Activated CD4-positive, alpha-beta T cell treated with anti-CD3 and anti-CD28 coated beads, Interleukin-2, amount 10 ng/mL, durations not matched to agents 7 days and 5 days (primary cell): Measurements from ENCODE around the gene TMEM114. TPM values are rescaled to one million over a fixed set of nuclear protein-coding genes. Genes with fewer than 3 reads are reported as not detected.
A peak's percentile ranks its signal among the peaks of the same experiment; 100 is the strongest.

Experiments
- CTCF ChIA-PET: fragments of 350-600 bp; sonication (Branson Sonifier 250); formaldehyde crosslinking; loops from one replicate; lab custom pipeline; 2021; ENCODE audit warnings: antibody characterized with exemption; lab: Charles Lee
- POLR2A ChIA-PET: fragments of 350-600 bp; sonication (Branson Sonifier 250); formaldehyde crosslinking; loops from one replicate; lab custom pipeline; 2021; ENCODE audit warnings: antibody characterized with exemption; lab: Charles Lee
- DNase-seq: peaks from one replicate; pipeline ENCODE4 v3.0.0-alpha.2; 2020
- H3K27ac Mint-ChIP-seq: one replicate; pipeline ENCODE4 v1.8.0; 2021; ENCODE audit warnings: mild to moderate bottlenecking, moderate library complexity, mixed read lengths
- H3K27me3 Mint-ChIP-seq: one replicate; pipeline ENCODE4 v1.8.0; 2021; ENCODE audit warnings: mixed read lengths
- H3K36me3 Mint-ChIP-seq: one replicate; pipeline ENCODE4 v1.8.0; 2021; ENCODE audit warnings: low read depth, mixed read lengths
- H3K4me1 Mint-ChIP-seq: one replicate; pipeline ENCODE4 v1.8.0; 2021; ENCODE audit warnings: mixed read lengths
- H3K4me3 Mint-ChIP-seq: one replicate; pipeline ENCODE4 v1.8.0; 2021; ENCODE audit warnings: mild to moderate bottlenecking, moderate library complexity, mixed read lengths
- H3K9me3 Mint-ChIP-seq: one replicate; pipeline ENCODE4 v1.8.0; 2021; ENCODE audit warnings: mixed read lengths
- total RNA-seq, 2 experiments: library from RNA; stranded (reverse); gene quantifications; one replicate each; pipeline ENCODE4 v1.2.3, GENCODE V29; 2021

Gene TMEM114
- total RNA-seq, 2 experiments from 2014 or later: not detected

DNA sequence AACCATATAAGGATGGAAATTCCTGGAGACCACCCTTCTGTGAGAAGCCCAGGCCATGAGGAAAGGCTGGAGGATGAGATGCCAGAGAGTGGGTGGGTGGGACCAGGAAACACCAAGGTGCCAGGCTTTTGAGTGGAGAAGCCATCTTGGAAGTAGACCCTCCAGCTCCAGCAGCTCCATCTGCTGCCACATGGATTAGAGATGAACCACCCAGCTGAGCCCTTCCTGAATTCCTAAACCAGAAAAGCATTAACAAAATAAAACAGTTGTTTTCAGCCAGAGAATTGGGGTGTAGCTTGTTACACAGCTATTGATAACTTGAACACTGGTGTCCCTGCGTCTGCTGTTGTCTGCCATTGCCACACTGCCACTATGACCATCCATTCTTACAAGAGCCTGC lies 6.3 kb upstream of the TMEM114 start:
- Mint-ChIP-seq H3K36me3 (no peaks in the 10 kb centered on the region), H3K9me3 (no peaks in the 10 kb centered on the region), H3K4me1 (no peaks in the 10 kb centered on the region), H3K27ac (no peak overlapping the region), H3K4me3 (no peak overlapping the region), H3K27me3 (no peaks in the 10 kb centered on the region)
- ChIA-PET POLR2A (no interaction called here), CTCF (interaction anchor here (0.6 to 1.4 kb wide), 3 partner anchors 13 to 197 kb away, joined by 3 to 4 read pairs (median 3); partner anchors contain the start of gene METTL22)
- DNase-seq: no peak

DNA sequence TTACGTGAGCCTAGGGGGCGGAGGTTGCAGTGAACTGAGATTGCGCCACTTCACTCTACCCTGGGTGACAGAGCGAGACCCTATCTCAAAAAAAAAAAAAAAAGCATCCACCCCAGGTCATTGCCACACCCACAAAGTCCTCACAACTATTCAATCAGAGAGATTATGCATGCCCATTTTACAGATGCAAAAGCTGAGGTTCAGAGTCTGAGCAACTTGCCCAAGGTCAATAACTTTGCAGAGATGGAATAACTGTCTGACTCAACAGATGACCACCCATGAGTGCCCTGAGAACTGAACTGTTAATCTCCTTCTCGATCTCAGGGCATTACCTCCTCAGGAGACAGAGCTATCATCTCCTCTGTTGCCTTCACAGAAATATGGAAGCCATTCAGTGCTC lies 5.5 kb upstream of the TMEM114 start:
- Mint-ChIP-seq H3K27ac (no peak overlapping the region), H3K27me3 (no peaks in the 10 kb centered on the region), H3K4me3 (no peak overlapping the region), H3K4me1 (no peaks in the 10 kb centered on the region), H3K9me3 (no peaks in the 10 kb centered on the region), H3K36me3 (no peaks in the 10 kb centered on the region)
- POLR2A ChIA-PET: no interaction called here
- DNase-seq: no peak
- CTCF ChIA-PET: no interaction called here

DNA sequence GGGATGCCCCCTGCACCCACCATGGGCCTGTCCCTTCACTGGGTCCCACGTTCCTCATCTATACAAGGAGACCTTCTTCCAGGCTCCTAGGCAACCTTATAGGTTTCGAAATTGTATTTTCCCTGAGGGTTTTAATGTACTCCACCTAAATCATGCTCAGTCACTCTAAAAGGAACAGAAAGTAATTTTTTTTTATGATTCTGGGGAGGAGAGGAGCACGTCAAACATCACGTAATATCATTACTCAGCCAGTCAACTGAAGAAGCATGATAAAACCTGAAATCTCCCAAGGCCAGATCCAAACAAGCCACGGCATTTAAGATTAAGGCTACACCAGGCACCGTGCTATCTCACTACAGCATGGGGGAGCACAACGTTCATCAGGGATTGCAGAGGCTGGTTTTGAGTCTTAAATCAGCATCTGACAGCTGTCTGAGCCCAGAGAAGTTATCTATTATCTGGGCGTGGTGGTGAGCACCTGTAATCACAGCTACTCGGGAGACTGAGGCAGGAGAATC lies 3.9 kb upstream of the TMEM114 start:
- no peak for DNase-seq
- POLR2A ChIA-PET: no interaction called here
- H3K27ac Mint-ChIP-seq: no peak overlapping the region
- H3K4me1 Mint-ChIP-seq: no peaks in the 10 kb centered on the region
- H3K27me3 Mint-ChIP-seq: peaks cover 8% of the 10 kb centered on the region
- no peak overlapping the region for H3K4me3 Mint-ChIP-seq
- CTCF ChIA-PET: interaction anchor here (0.6 kb wide), 1 partner anchor 231 kb away, joined by 4 read pairs; no protein-coding TSS in a partner anchor
- H3K36me3 Mint-ChIP-seq: peaks cover 2% of the 10 kb centered on the region
- no peaks in the 10 kb centered on the region for H3K9me3 Mint-ChIP-seq

DNA sequence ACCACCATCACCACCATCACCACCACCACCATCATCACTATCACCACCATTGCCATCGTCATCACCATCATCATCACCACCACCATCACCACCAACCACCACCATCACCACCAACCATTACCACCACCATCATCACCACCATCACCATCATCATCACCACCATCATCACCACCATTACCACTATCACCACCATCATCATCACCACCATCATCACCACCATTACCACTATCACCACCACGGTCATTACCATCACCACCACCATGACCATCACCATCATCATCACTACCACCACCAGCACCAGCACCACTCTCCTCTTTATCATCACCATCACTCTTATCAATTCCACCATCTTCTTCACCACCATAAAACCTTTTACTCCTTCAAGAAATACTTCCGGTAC lies 1.1 kb upstream of the TMEM114 start:
- H3K27me3 Mint-ChIP-seq: peaks cover 30% of the 10 kb centered on the region
- ChIA-PET POLR2A (no interaction called here), CTCF (no interaction called here)
- no peak overlapping the region for H3K4me3 Mint-ChIP-seq
- H3K4me1 Mint-ChIP-seq: no peaks in the 10 kb centered on the region
- no peak for DNase-seq
- no peaks in the 10 kb centered on the region for H3K9me3 Mint-ChIP-seq
- H3K36me3 Mint-ChIP-seq: peaks cover 2% of the 10 kb centered on the region
- no peak overlapping the region for H3K27ac Mint-ChIP-seq

DNA sequence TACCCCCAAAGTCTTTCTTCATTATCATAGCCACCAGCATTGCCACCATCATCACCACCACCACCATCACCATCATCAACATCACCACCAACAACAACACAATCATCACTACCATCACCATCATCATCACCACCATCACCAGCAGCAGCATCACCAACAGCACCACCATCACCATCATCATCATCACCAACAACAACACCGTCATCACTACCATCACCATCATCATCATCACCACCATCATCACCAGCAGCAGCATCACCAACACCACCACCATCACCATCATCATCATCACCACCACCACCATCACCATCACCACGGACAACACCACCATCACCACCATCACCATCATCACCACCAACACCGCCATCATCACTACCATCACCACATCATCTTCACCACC lies 500 bp upstream of the TMEM114 start:
- H3K27me3 Mint-ChIP-seq: peaks cover 33% of the 10 kb centered on the region
- peaks cover 2% of the 10 kb centered on the region for H3K36me3 Mint-ChIP-seq
- no peak for DNase-seq
- H3K4me3 Mint-ChIP-seq: no peak overlapping the region
- POLR2A ChIA-PET: no interaction called here
- CTCF ChIA-PET: no interaction called here
- no peaks in the 10 kb centered on the region for H3K4me1 Mint-ChIP-seq
- no peaks in the 10 kb centered on the region for H3K9me3 Mint-ChIP-seq
- no peak overlapping the region for H3K27ac Mint-ChIP-seq

DNA sequence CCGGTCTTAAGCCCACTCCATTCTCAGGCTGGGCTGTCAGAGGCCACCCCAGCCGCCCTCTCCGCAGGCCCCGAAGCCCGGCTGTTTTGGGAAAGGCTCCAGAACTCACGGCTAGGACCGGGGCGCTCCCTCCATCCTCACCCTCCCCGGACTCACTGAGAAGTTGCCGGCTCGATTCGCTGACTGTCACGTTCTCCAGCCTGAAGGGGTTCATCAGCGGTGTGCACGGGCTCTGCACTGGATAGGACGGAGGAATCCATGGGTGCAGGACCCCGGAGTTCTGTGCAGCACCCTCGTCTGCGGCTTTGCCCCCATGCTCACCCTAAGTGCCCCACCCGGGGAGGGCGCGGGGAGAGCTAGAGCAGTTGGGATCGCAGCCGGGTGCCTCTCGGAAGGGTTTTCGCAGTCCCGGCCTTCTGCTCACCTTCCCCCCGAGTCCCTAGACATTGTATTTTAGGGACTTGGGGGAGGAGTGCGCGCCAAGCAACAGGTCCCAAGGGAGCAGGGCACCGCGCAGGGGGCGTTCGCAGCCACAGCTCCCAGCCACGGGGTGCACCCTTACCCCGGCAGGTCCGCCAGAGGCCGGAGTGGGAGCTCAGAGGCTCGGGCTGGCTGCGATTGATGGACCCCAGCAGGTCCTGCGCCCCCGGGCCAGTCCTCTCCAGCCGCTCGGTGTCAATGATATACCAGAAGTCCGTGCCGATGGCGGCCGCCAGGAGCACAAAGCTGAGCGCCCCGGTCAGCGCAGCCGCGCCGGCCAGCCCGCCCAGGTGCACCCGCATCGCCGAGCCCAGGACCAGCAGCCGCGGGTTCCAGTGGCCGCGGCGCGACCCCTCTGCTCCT lies 1.0 kb downstream of the TMEM114 start:
- DNase-seq: no peak
- ChIA-PET CTCF (interaction anchor here (0.7 kb wide), 1 partner anchor 10 kb away, joined by 3 read pairs; no protein-coding TSS in a partner anchor), POLR2A (no interaction called here)
- no peaks in the 10 kb centered on the region for H3K9me3 Mint-ChIP-seq
- no peak overlapping the region for H3K27ac Mint-ChIP-seq
- no peaks in the 10 kb centered on the region for H3K4me1 Mint-ChIP-seq
- H3K36me3 Mint-ChIP-seq: peaks cover 2% of the 10 kb centered on the region
- H3K27me3 Mint-ChIP-seq: peaks cover 33% of the 10 kb centered on the region
- H3K4me3 Mint-ChIP-seq: no peak overlapping the region

DNA sequence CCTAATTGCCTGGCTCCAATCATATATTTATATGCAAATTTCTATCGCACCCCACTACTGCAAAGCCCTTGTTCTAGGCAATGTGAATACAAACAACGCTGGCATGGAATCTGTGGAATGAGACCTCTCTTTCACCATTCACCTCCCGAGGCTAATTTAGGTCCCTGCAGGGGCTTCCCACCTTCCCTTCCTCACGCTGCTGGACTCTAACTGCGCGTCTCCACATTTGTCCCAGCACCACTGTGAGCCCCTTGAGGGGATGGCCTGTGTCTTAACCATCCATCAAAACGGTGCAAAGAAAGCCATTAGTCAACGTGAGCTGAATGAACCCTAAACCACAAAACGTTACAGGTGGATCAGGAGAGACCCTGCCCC lies 1.6 kb downstream of the TMEM114 start:
- Mint-ChIP-seq H3K27me3 (peaks cover 33% of the 10 kb centered on the region), H3K36me3 (peaks cover 2% of the 10 kb centered on the region), H3K4me3 (no peak overlapping the region), H3K9me3 (no peaks in the 10 kb centered on the region), H3K27ac (no peak overlapping the region), H3K4me1 (no peaks in the 10 kb centered on the region)
- ChIA-PET CTCF (no interaction called here), POLR2A (no interaction called here)
- DNase-seq: no peak

DNA sequence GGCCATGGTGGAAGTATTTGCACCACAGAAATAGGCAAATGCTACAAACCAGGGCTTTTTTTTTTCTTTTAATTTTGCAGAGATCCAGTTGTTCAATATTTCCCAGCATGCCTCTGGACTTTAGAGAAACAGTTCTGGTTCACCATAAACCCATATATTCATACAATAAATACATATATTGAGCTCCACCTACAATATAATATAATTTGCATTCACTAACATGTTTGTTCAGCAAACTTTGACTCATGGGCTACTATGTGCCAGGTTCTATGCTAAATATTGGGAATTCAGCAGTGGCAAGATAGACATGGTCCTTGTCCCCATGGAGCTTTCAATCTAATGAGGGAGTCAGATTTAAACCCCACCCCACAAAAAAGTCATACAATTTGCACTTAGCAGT lies 3.2 kb downstream of the TMEM114 start:
- Mint-ChIP-seq H3K4me3 (no peak overlapping the region), H3K27ac (no peak overlapping the region), H3K9me3 (no peaks in the 10 kb centered on the region), H3K36me3 (peaks cover 2% of the 10 kb centered on the region), H3K4me1 (no peaks in the 10 kb centered on the region), H3K27me3 (peaks cover 33% of the 10 kb centered on the region)
- ChIA-PET POLR2A (no interaction called here), CTCF (no interaction called here)
- no peak for DNase-seq

DNA sequence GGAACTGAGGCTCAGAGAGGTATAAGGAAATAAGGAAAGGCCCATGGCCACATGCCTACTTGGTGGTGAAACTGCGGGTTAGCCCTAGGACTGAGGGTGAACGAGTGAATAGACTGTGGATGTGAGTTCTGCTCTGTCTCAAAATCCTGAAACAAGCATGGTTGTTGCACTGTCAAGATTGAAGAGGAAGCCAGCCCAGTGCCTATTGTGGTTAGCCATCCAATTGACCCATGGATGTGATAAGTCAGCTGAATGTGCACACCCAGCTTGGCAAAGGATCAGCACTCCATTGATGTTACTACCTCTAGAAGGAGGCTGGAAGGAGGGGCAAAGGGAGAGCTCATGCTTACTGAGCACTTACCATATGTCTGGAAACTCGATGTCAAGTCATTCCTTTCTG lies 4.5 kb downstream of the TMEM114 start:
- no peak overlapping the region for H3K4me3 Mint-ChIP-seq
- POLR2A ChIA-PET: no interaction called here

DNA sequence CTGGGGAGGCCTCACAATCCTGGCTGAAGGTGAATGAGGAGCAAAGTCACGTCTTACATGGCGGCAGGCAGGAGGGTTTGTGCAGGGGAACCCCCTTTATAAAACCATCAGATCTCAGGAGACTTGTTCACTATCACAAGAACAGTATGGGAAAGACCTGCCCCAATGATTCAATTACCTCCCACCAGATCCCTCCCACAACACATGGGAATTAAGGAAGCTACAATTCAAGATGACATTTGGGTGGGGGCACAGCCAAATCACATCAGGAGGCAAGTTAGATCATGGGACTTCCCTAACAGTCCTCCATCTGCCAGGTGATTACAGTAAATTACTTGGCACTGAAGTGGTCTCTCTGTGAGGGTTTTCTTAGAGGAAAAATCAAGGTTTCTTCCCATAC lies 5.3 kb downstream of the TMEM114 start:
- peaks cover 2% of the 10 kb centered on the region for H3K36me3 Mint-ChIP-seq
- CTCF ChIA-PET: no interaction called here
- DNase-seq: no peak
- peaks cover 3% of the 10 kb centered on the region for H3K4me1 Mint-ChIP-seq
- H3K27me3 Mint-ChIP-seq: peaks cover 31% of the 10 kb centered on the region
- no peak overlapping the region for H3K4me3 Mint-ChIP-seq
- no peak overlapping the region for H3K27ac Mint-ChIP-seq
- POLR2A ChIA-PET: no interaction called here
- H3K9me3 Mint-ChIP-seq: no peaks in the 10 kb centered on the region

More for the DNA sequence above, 4.5 kb downstream of the TMEM114 start:
- Mint-ChIP-seq H3K4me1 (peaks cover 3% of the 10 kb centered on the region), H3K36me3 (peaks cover 2% of the 10 kb centered on the region), H3K27me3 (peaks cover 35% of the 10 kb centered on the region), H3K27ac (no peak overlapping the region), H3K9me3 (no peaks in the 10 kb centered on the region)
- DNase-seq: no peak
- CTCF ChIA-PET: no interaction called here

DNA sequence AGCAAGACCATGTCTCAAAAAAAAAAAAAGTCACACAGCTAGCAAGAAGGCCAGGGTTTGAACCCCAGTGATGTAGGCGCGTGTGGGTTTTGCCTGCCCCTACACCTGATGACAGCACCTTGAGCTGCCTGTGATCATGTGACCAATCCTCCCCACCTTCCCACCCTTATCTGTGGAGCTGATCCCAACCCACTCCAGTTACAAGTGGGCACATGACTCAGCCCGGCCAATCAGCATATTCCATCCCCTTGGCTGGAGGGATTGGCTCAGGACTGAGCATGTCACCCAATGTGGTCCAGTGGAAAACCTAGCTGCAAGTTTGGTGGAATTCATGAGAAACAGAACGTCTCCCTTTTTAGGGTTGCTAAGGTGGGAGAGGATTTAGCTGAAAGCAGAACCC lies 6.6 kb downstream of the TMEM114 start:
- CTCF ChIA-PET: interaction anchor here (0.6 to 1.4 kb wide), 3 partner anchors 13 to 297 kb away, joined by 3 to 4 read pairs (median 3); no protein-coding TSS in a partner anchor
- no peaks in the 10 kb centered on the region for H3K36me3 Mint-ChIP-seq

DNA sequence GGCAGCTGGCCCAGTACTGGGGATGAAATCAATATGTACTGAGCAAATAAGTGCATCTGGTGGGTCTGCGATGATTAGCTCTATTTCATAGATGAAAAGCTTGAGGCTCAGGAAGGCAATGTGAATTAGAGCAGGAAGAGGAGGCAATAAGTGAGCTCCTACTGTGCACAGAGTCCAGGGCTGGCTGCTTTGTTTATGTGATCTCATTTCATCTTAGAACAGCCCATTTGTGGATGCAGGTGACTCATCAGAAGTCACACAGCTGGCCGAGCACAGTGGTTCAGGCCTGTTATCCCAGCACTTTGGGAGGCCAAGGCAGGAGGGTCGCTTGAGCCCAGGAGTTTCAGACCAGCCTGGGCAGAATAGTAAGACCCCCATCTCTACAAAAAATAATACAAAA lies 7.1 kb downstream of the TMEM114 start:
- H3K36me3 Mint-ChIP-seq: no peaks in the 10 kb centered on the region
- CTCF ChIA-PET: interaction anchor here (0.6 to 1.4 kb wide), 4 partner anchors 14 to 297 kb away, joined by 3 to 4 read pairs (median 3); no protein-coding TSS in a partner anchor

More for the DNA sequence above, 6.6 kb downstream of the TMEM114 start:
- no peak for DNase-seq
- H3K4me3 Mint-ChIP-seq: no peak overlapping the region
- H3K4me1 Mint-ChIP-seq: peaks cover 3% of the 10 kb centered on the region
- H3K27ac Mint-ChIP-seq: no peak overlapping the region
- H3K27me3 Mint-ChIP-seq: peaks cover 22% of the 10 kb centered on the region
- H3K9me3 Mint-ChIP-seq: no peaks in the 10 kb centered on the region
- POLR2A ChIA-PET: no interaction called here

DNA sequence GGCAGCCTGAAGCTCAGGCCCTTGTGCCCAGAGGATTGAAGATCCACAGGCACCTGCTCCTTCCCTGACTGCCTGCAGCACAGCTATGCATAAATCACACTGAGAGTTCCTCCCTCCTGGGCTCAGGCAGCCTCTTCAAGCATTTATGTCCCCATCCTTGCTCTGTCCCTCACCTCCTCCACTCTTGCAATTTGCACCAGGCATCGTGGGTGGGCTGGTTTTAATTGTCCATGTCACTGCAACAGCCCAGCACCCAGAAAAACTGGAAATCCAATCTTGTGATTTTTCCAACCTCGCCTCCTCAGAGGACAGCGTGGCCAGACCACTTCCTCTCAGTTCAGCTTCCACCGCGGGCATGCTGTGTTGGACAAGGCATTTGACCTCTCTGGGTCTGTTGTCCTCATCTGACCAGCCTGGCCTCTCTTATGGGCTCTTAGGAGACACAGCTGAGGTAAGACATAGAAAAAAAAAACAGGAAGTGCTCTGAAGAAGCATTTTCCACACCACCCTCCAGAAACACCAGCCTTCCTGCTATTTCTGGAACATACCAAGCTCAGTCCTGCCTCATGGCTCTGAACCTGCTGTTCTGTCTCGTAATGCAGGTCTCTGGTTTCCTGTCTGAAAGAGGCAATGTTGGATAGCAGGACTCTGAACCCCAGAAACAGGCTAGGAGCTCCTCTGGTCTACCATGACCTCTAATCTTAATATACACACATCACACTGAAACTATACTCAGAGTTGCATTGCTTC lies 8.3 kb downstream of the TMEM114 start:
- ChIA-PET POLR2A (no interaction called here), CTCF (interaction anchor here (0.6 to 1.3 kb wide), 3 partner anchors 64 to 71 kb away, joined by 3 read pairs; no protein-coding TSS in a partner anchor)
- peaks cover 3% of the 10 kb centered on the region for H3K4me1 Mint-ChIP-seq
- H3K4me3 Mint-ChIP-seq: no peak overlapping the region
- no peaks in the 10 kb centered on the region for H3K9me3 Mint-ChIP-seq
- peak overlapping the region; percentile 33 for H3K27ac Mint-ChIP-seq
- H3K27me3 Mint-ChIP-seq: peaks cover 6% of the 10 kb centered on the region
- no peak for DNase-seq
- no peaks in the 10 kb centered on the region for H3K36me3 Mint-ChIP-seq

More for the DNA sequence above, 7.1 kb downstream of the TMEM114 start:
- Mint-ChIP-seq H3K9me3 (no peaks in the 10 kb centered on the region), H3K4me3 (no peak overlapping the region), H3K27me3 (peaks cover 17% of the 10 kb centered on the region), H3K4me1 (peaks cover 3% of the 10 kb centered on the region), H3K27ac (no peak overlapping the region)
- DNase-seq: no peak
- POLR2A ChIA-PET: interaction anchor here (0.5 kb wide), 1 partner anchor 48 kb away, joined by 3 read pairs; no protein-coding TSS in a partner anchor
